GM12874 (cell line): Measurements from ENCODE around the gene ZIM2.

Source experiments
- TF ChIP-seq, protein P1 (sequence below): IDR thresholded peaks from 2 replicates; pipeline ENCODE4 v1.5.1; 2011; ENCODE audit warnings: low read depth, mild to moderate bottlenecking, control low read depth, low read length, moderate library complexity; ENCODE audit not compliant: insufficient read depth

Gene ZIM2

GRCh38 chr19:56848166-56848565 lies 7.6 kb upstream of the ZIM2 start:
- TF ChIP-seq, protein P1, sequence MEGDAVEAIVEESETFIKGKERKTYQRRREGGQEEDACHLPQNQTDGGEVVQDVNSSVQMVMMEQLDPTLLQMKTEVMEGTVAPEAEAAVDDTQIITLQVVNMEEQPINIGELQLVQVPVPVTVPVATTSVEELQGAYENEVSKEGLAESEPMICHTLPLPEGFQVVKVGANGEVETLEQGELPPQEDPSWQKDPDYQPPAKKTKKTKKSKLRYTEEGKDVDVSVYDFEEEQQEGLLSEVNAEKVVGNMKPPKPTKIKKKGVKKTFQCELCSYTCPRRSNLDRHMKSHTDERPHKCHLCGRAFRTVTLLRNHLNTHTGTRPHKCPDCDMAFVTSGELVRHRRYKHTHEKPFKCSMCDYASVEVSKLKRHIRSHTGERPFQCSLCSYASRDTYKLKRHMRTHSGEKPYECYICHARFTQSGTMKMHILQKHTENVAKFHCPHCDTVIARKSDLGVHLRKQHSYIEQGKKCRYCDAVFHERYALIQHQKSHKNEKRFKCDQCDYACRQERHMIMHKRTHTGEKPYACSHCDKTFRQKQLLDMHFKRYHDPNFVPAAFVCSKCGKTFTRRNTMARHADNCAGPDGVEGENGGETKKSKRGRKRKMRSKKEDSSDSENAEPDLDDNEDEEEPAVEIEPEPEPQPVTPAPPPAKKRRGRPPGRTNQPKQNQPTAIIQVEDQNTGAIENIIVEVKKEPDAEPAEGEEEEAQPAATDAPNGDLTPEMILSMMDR: no peak

- TF ChIP-seq, protein P1: no peak
Measured at GRCh38 chr19:56842412-56842811, 1.9 kb upstream of the ZIM2 start.

GRCh38 chr19:56841193-56841543 lies 642 bp upstream of the ZIM2 start:
- TF ChIP-seq, protein P1: no peak

GRCh38 chr19:56839652-56840450 lies 675 bp downstream of the ZIM2 start:
- TF ChIP-seq, protein P1: no peak

GRCh38 chr19:56838909-56839651 lies 1.4 kb downstream of the ZIM2 start:
- TF ChIP-seq, protein P1: no peak

DNA sequence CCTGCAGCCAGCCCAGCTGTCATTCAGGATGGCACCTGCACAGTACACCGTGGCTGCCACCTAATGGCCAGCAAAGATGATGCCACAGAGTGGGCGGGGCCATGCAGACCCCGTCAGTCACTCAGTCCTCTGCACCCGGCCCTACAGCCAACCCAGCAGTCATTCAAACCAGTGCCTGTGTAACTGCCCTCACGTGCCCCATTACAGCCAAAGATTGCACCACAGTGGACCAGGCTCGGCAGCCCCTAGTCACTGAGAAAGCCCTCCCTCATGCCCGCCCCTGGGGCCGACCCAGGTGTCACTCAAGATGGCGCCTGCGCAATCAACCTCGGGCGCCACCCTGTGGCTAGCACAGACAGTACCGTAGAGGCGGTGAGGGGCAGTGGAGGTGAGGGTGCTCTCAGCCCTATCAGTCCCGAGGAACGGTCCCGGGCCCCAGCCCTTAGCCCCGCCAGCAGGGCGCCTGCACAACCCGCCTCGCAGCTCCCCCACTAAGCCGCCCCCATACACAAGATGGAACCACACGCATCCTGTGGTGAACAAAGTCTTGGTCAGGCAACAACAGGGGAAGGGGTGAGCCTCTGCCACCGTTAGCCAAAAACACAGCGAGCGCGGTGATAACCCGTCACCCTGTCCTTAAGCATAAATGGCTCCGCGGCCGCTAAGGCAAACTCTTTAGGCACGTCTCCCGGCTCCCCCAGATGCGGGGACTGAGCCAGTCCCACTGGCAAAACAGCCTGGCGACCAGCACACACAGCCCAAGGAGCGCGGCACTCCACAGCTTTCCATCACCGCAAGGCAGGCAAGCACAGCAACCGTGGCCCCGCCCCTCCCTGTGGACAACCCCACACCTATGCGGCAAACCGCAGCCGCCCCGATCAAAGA lies 2.3 kb downstream of the ZIM2 start:
- TF ChIP-seq, protein P1: no peak

- TF ChIP-seq, protein P1: no peak
Measured at GRCh38 chr19:56837492-56838023, 3.0 kb downstream of the ZIM2 start.
